ENCODE results near the gene MIPOL1. TPM values are rescaled to one million over a fixed set of nuclear protein-coding genes. Genes with fewer than 3 reads are reported as not detected.

Gene MIPOL1
- total RNA-seq, 4 donors from 2014 or later = 11.4 to 25.7 (median 18.9) TPM

DNA sequence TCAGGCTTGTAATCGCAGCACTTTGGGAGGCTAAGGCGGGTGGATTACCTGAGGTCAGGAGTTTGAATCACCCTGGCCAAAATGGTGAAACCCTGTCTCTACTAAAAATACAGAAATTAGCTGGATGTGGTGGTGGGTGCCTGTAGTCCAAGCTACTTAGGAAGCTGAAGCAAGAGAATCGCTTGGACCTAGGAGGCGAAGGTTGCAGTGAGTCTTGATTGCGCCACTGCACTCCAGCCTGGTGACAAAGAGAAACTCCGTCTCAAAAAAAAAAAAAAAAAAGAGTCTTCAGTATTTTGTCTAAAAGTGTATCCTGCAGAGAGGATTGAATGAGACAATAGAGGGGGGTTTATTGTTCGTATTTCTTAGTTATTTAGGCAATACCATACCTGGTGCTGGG lies 372.0 kb downstream of the MIPOL1 start:
- peaks cover 0 to 8% (median 0%) of the 10 kb centered on the region in 4 donors for H3K4me1 ChIP-seq

DNA sequence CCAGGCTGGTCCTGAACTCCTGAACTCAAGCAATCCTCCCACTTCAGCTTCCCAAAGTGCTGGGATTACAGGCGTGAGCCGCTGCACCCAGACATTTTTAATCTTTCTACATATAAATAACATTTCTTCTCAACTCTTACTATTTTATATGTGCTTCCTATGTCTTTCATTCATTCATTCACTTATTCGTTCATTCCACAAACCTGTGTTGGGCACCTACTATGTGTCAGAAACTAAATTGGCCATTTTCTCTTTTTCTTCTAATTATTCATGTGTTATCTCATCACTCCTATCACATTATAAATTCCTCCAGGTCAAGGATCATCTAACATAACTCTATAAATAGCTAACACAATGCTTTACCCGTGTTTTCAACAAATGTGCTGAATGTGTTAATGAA lies 373.7 kb downstream of the MIPOL1 start:
- Histone ChIP-seq H3K36me3 (no peaks in the 10 kb centered on the region), H3K27ac (no peak overlapping the region), H3K4me3 (no peak overlapping the region), H3K4me1 (peaks cover 0 to 8% (median 0%) of the 10 kb centered on the region in 4 donors), H3K27me3 (peaks cover 0 to 7% of the 10 kb centered on the region in 2 donors), H3K9me3 (no peaks in the 10 kb centered on the region)
- no peak for TF ChIP-seq EP300 (IDR thresholded peaks at IDR 0.05)
- WGBS, 2 donors = 90 to 97% methylated on average over 4 of the region's 4 CpGs
- no peak for DNase-seq (ENCODE audit: low spot score in 2 of 2)

More for the DNA sequence above, 372.0 kb downstream of the MIPOL1 start:
- no peak for DNase-seq (ENCODE audit: low spot score in 2 of 2)
- H3K4me3 ChIP-seq = no peak overlapping the region
- H3K27ac ChIP-seq = no peak overlapping the region
- TF ChIP-seq EP300 (IDR thresholded peaks at IDR 0.05) (no peak), POLR2A (IDR thresholded peaks at IDR 0.05) (no peak)
- TF ChIP-seq, protein P1, sequence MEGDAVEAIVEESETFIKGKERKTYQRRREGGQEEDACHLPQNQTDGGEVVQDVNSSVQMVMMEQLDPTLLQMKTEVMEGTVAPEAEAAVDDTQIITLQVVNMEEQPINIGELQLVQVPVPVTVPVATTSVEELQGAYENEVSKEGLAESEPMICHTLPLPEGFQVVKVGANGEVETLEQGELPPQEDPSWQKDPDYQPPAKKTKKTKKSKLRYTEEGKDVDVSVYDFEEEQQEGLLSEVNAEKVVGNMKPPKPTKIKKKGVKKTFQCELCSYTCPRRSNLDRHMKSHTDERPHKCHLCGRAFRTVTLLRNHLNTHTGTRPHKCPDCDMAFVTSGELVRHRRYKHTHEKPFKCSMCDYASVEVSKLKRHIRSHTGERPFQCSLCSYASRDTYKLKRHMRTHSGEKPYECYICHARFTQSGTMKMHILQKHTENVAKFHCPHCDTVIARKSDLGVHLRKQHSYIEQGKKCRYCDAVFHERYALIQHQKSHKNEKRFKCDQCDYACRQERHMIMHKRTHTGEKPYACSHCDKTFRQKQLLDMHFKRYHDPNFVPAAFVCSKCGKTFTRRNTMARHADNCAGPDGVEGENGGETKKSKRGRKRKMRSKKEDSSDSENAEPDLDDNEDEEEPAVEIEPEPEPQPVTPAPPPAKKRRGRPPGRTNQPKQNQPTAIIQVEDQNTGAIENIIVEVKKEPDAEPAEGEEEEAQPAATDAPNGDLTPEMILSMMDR (IDR thresholded peaks at IDR 0.05) = no peak
- H3K36me3 ChIP-seq = no peaks in the 10 kb centered on the region
- peaks cover 0 to 1% of the 10 kb centered on the region in 2 donors for H3K27me3 ChIP-seq
- H3K9me3 ChIP-seq = no peaks in the 10 kb centered on the region
- WGBS, 2 donors = 94% methylated on average over 7 of the region's 7 CpGs

DNA sequence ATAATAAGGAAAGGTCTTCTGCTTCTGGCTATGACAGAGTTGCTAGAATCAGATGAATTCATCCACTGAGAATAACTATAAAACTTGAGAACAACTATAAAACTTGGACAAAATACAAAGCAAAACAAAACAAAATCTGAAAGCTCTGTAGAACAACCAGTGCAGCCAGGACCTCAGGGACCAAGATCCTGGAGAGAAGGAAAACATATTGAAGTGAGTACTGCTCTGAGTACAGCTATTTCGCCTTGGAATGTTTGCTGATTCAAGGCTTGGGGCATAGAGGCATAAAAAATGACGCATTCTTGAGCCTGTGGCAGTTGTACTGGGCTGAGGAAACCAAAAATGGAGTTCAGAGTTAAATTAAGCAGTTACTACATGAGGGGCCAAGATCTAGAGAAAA lies 375.6 kb downstream of the MIPOL1 start:
- H3K4me1 ChIP-seq = no peaks in the 10 kb centered on the region
- no peak overlapping the region for H3K4me3 ChIP-seq
- H3K36me3 ChIP-seq = no peaks in the 10 kb centered on the region
- DNase-seq (ENCODE audit: low spot score in 2 of 2) = no peak
- no peak overlapping the region for H3K27ac ChIP-seq
- no peak for TF ChIP-seq POLR2A (IDR thresholded peaks at IDR 0.05)
- no peak for TF ChIP-seq EP300 (IDR thresholded peaks at IDR 0.05)
- TF ChIP-seq, protein P1 (IDR thresholded peaks at IDR 0.05) = no peak
- WGBS, 2 donors = 50% methylated on average over 2 of the region's 2 CpGs
- peaks cover 0 to 7% of the 10 kb centered on the region in 2 donors for H3K27me3 ChIP-seq
- H3K9me3 ChIP-seq = no peaks in the 10 kb centered on the region

DNA sequence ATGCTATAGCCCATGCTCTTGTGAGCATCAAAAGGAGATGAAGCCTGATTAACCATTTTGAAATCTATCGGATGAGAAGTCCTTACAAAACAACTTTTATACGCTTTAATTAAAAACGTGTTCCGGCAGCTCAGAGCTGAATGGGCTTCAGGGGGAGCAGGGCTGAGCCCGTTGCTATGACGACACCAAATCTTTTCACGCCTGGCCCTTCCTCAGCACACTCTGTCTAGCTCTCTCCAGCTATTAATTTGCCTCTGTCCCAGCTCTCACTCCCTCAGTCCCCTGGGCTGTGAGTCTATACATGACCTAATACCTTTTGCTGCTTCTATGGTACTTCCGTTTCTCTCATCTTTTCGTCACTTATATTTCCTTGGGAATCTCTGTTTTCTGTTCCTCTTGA lies 381.5 kb downstream of the MIPOL1 start:
- Histone ChIP-seq H3K4me3 (no peak overlapping the region), H3K4me1 (peaks cover 0 to 10% (median 0%) of the 10 kb centered on the region in 4 donors), H3K9me3 (no peaks in the 10 kb centered on the region), H3K27me3 (peaks cover under 1 to 42% of the 10 kb centered on the region in 2 donors), H3K27ac (no peak overlapping the region), H3K36me3 (no peaks in the 10 kb centered on the region)
- DNase-seq (ENCODE audit: low spot score in 2 of 2) = no peak
- TF ChIP-seq, protein P1 (IDR thresholded peaks at IDR 0.05) = no peak
- TF ChIP-seq POLR2A (IDR thresholded peaks at IDR 0.05) (no peak), EP300 (IDR thresholded peaks at IDR 0.05) (no peak)
- 35 to 38% methylated on average over 9 of the region's 9 CpGs for WGBS, 2 donors

DNA sequence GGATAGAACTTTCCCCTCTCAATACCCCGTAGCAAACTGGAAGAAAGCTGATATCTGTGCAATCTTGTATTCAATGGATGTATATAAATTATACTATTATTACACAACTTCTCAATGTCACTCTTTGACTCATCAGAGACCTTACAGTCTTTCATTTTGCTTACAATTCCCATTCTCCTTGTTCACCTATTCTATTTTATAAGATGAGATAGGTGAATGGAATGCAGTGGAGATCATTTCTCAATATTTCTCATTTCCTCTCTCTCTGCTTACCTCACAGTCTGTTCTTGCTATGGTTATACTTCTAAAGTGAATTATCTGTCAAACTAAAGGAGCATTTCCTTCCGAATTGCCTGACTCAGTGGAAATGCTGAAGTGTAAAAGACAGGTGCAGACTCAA lies 382.4 kb downstream of the MIPOL1 start:
- TF ChIP-seq POLR2A (IDR thresholded peaks at IDR 0.05) (no peak), EP300 (IDR thresholded peaks at IDR 0.05) (no peak)
- TF ChIP-seq, protein P1 (IDR thresholded peaks at IDR 0.05) = no peak
- peaks cover 6 to 45% of the 10 kb centered on the region in 2 donors for H3K27me3 ChIP-seq
- 89% methylated on average over 2 of the region's 2 CpGs for WGBS, 2 donors
- H3K4me3 ChIP-seq = no peak overlapping the region
- no peaks in the 10 kb centered on the region for H3K9me3 ChIP-seq
- H3K36me3 ChIP-seq = no peaks in the 10 kb centered on the region
- no peak overlapping the region for H3K27ac ChIP-seq
- DNase-seq (ENCODE audit: low spot score in 2 of 2) = no peak
- H3K4me1 ChIP-seq = peaks cover 0 to 19% (median 0%) of the 10 kb centered on the region in 4 donors

All from tibial nerve (tissue), 4 donors.